Heart left ventricle (tissue), 16 donors: ENCODE measurements around the gene RAB3A. TPM values are rescaled to one million over a fixed set of nuclear protein-coding genes. Genes with fewer than 3 reads are reported as not detected.

ENCODE experiments used
- ATAC-seq, 4 donors: fragments of 200-7000 bp; cut with Tn5 transposase; one replicate each; pipeline ENCODE4 v1.9.1; 2020 to 2022; ENCODE audit warnings: moderate library complexity in 4 of 4, mild to moderate bottlenecking in 3 of 4, moderate number of reproducible peaks in 1 of 4
- DNase-seq, 5 donors: peaks; one replicate each; pipeline ENCODE4 v3.0.0-alpha.2; 2020
- H3K27ac ChIP-seq, 12 donors: fragments of 200-600 bp; sonication (generic) in 4 of 12; one replicate each; pipeline versions ENCODE4 v1.5.0 to v1.8.0; 2016 to 2022; ENCODE audit warnings: mild to moderate bottlenecking in 2 of 12
- H3K27me3 ChIP-seq, 9 donors: fragments of 200-600 bp; sonication (generic) in 2 of 9; one replicate each; pipeline versions ENCODE4 v1.5.1 to v1.8.0; 2016 to 2022; ENCODE audit warnings: mild to moderate bottlenecking in 3 of 9
- H3K36me3 ChIP-seq, 9 donors: fragments of 200-600 bp; sonication (generic) in 2 of 9; one replicate each; pipeline versions ENCODE4 v1.5.0 to v1.8.0; 2018 to 2022; ENCODE audit warnings: mild to moderate bottlenecking in 2 of 9
- H3K4me1 ChIP-seq, 12 donors: fragments of 200-600 bp; sonication (generic) in 4 of 12; one replicate each; pipeline versions ENCODE4 v1.5.0 to v1.8.0; 2016 to 2022; ENCODE audit warnings: mild to moderate bottlenecking in 3 of 12
- H3K4me3 ChIP-seq, 12 donors: fragments of 200-600 bp; sonication (generic) in 4 of 12; one replicate each; pipeline versions ENCODE4 v1.5.0 to v1.8.0; 2017 to 2022; ENCODE audit warnings: mild to moderate bottlenecking in 9 of 12, moderate library complexity in 4 of 12
- H3K9me3 ChIP-seq, 12 donors: fragments of 200-600 bp; sonication (generic) in 4 of 12; one replicate each; pipeline versions ENCODE4 v1.5.0 to v1.8.0; 2016 to 2022; ENCODE audit warnings: mild to moderate bottlenecking in 1 of 12
- CTCF ChIP-seq, 12 donors: fragments of 200-600 bp; sonication (generic) in 4 of 12; IDR thresholded peaks; one replicate each; pipeline versions ENCODE4 v1.5.0 to v1.8.0; 2018 to 2022; ENCODE audit warnings: antibody characterized with exemption in 12 of 12, mild to moderate bottlenecking in 5 of 12
- POLR2A ChIP-seq, 2 donors: fragments of 450-650 bp; IDR thresholded peaks; one replicate each; pipeline ENCODE4 v1.6.1; 2017; ENCODE audit warnings: antibody characterized with exemption in 2 of 2, mild to moderate bottlenecking in 2 of 2, moderate library complexity in 2 of 2
- WGBS, 4 donors: extraction: QIAGEN DNeasy Blood & Tissue Kit in 2 of 4; methylation state at CpG; one replicate each; pipeline versions ENCODE4 v1.1.5 to v1.1.7; 2013 to 2018; 5-methylcytosine and 5-hydroxymethylcytosine counted together
- intact Hi-C, 10 donors: fragments of 100-400 bp; cut with DNase I; formaldehyde crosslinking; loops; one replicate each; pipeline versions ENCODE4 v1.11.1 to v1.14.2; 2022
- polyA plus RNA-seq, 2 donors: library from polyadenylated mRNA; stranded (reverse); fragments of 200-250 nt; gene quantifications; one replicate each; pipeline ENCODE4 v1.2.3, GENCODE V29; 2013
- total RNA-seq, 9 donors: library from RNA; depleted of rRNA in 2 of 9; stranded (reverse); fragments of >200 nt in 2 of 9; fragmentation: NEBNext Ultra II Directional in 3 of 9; extraction: Animal tissue kit (Norgen Biotek cat#: 25700) in 3 of 9; gene quantifications; one replicate each; pipeline versions ENCODE4 v1.1.0 to v1.2.4, GENCODE V29; 2016 to 2023
- donor health status: ischemic (EF 13 %, LVEDD 7.1; RV severe dilation, severe dysfunction).
- donor health status: healthy with polysubstance abuse.
- donor health status: DM: no; HTN: yes; CAD: no.
- donor health status: DM: no; HTN: no; CAD: no.
- donor health status: ischemic (EF 25% LVEDD 6.9; RV normal size, moderate dysfunction).
- donor health status: ischemic (EF 25% LVEDD 5.7; RV mildly dilated, moderate dysfunction).
- donor health status: healthy.
- donor health status: DM: yes; HTN: yes; CAD: no.
- donor health status: ischemic (EF 35%, LVEDD 5.7; RV mildly dilated, moderate dysfunction).
- donor health status: nonischemic (EF 11% LVEDD 7.7; RV severe dilation, severe dysfunction).
- donor health status: DM: yes; HTN: yes; CAD: no.
- donor health status: PGD.
- donor health status: ischemic (EF 29% LVEDD 5.4; RV normal size, mild dysfunction).
- donor health status: nonischemic (EF 23%, LVEDD 6.1; RV moderate dilation, normal function).

Gene RAB3A
- total and polyA plus RNA-seq, 11 donors: 6.9 to 39.2 (median 24.0) TPM

GRCh38 chr19:18155095-18156087 is 48.5 kb downstream of the RAB3A start:
- intact Hi-C loops: loop anchor here in 2 of 10 donors (5.0 to 10.0 kb wide), 2 partner anchors 43 to 151 kb away; partner anchors contain the start of gene ARRDC2 (in 1 of the 2)
- peak in 1 of 5 donors; percentile 34 for DNase-seq
- peak overlapping the region in 7 of 12 donors; percentile 20 to 91 (median 85) for H3K27ac ChIP-seq
- peaks cover 0 to 11% (median 0%) of the 10 kb centered on the region in 9 donors for H3K36me3 ChIP-seq
- no peaks in the 10 kb centered on the region for H3K9me3 ChIP-seq
- H3K4me3 ChIP-seq: no peak overlapping the region
- 94 to 96% (median 96%) methylated on average over 13 to 43 of the region's 43 CpGs for WGBS, 4 donors
- TF ChIP-seq CTCF (IDR thresholded peaks at IDR 0.05): no peak
- TF ChIP-seq POLR2A (IDR thresholded peaks at IDR 0.05): no peak
- ATAC-seq: no peak
- H3K27me3 ChIP-seq: no peaks in the 10 kb centered on the region
- H3K4me1 ChIP-seq: peaks cover 8 to 56% (median 35%) of the 10 kb centered on the region in 12 donors

- whole genome bisulfite sequencing, 4 donors: 1 to 3% (median 2%) methylated on average over 13 to 38 of the region's 38 CpGs
- peak in 3 of 5 donors; percentile 28 to 49 (median 39) for DNase-seq
- peaks cover 8 to 51% (median 31%) of the 10 kb centered on the region in 12 donors for H3K4me1 ChIP-seq
Observed at GRCh38 chr19:18153556-18154134, 50.2 kb downstream of the RAB3A start.

GRCh38 chr19:18152817-18153555 is 50.9 kb downstream of the RAB3A start, which contains the start of gene PIK3R2:
Gene PIK3R2 (plus strand): TSS chr19:18153163. CDS start chr19:18155880, 2,717 bp downstream.
- 0 to 1% (median 1%) methylated on average over 61 to 86 of the region's 86 CpGs for WGBS, 4 donors
- Histone ChIP-seq H3K36me3 (peaks cover 0 to 13% (median 0%) of the 10 kb centered on the region in 9 donors), H3K27ac (peak within 1 kb of the TSS; percentile 86 to 99 (median 95)), H3K4me3 (peak within 1 kb of the TSS; percentile 81 to 98 (median 94)), H3K4me1 (peaks cover 8 to 51% (median 31%) of the 10 kb centered on the region in 12 donors), H3K27me3 (no peaks in the 10 kb centered on the region), H3K9me3 (no peaks in the 10 kb centered on the region)
- DNase-seq (peak; percentile 99 to 100 (median 100)), ATAC-seq (peak; percentile 87 to 93 (median 90))
- TF ChIP-seq POLR2A (IDR thresholded peaks at IDR 0.05): peak in 1 of 2 donors; percentile 70
- TF ChIP-seq CTCF (IDR thresholded peaks at IDR 0.05): peak in 3 of 12 donors; percentile 9 to 16 (median 14)
- intact Hi-C loops: loop anchor here in 8 of 10 donors (1.0 to 10.0 kb wide), 6 partner anchors 36 to 148 kb away; partner anchors contain the start of genes ARRDC2 (in 1 of the 8) and MPV17L2 (in 1 of the 8)

More at GRCh38 chr19:18153556-18154134, 50.2 kb downstream of the RAB3A start:
- H3K9me3 ChIP-seq: no peaks in the 10 kb centered on the region
- H3K4me3 ChIP-seq: peak overlapping the region; percentile 81 to 98 (median 94)
- intact Hi-C loops: loop anchor here in 8 of 10 donors (1.0 to 10.0 kb wide), 6 partner anchors 36 to 149 kb away; partner anchors contain the start of genes ARRDC2 (in 1 of the 8) and MPV17L2 (in 1 of the 8)
- ATAC-seq: peak in 1 of 4 donors; percentile 0
- H3K27me3 ChIP-seq: no peaks in the 10 kb centered on the region
- H3K36me3 ChIP-seq: peaks cover 0 to 11% (median 0%) of the 10 kb centered on the region in 9 donors
- H3K27ac ChIP-seq: peak overlapping the region; percentile 86 to 99 (median 95)
- TF ChIP-seq POLR2A (IDR thresholded peaks at IDR 0.05): no peak
- TF ChIP-seq CTCF (IDR thresholded peaks at IDR 0.05): no peak
